HCT116 (cell line): Measurements from ENCODE around the gene WDHD1.

Source experiments
- JUND ChIP-seq: IDR thresholded peaks from 2 replicates; pipeline ENCODE4 v1.6.1; 2012
- YY1 ChIP-seq: IDR thresholded peaks from 2 replicates; pipeline ENCODE4 v1.6.1; 2011; ENCODE audit warnings: low read length, low read depth, moderate library complexity, mild to moderate bottlenecking; ENCODE audit not compliant: insufficient replicate concordance; ENCODE audit errors: extremely low read depth
- TF ChIP-seq, protein P1 (sequence below), 3 experiments: fragments of 200-600 bp in 1 of 3; sonication (generic) in 1 of 3; IDR thresholded peaks in 2 of 3; conservative IDR thresholded peaks in 1 of 3; 2 replicates each; pipeline ENCODE4 v1.5.1; 2012 to 2017; ENCODE audit warnings: low read depth in 2 of 3, low read length in 2 of 3, antibody characterized with exemption in 1 of 3, borderline replicate concordance in 1 of 3, control low read depth in 1 of 3, mild to moderate bottlenecking in 1 of 3, mixed read lengths in 1 of 3, mixed run types in 1 of 3, moderate library complexity in 1 of 3; ENCODE audit not compliant: insufficient read depth in 1 of 3
- TF ChIP-seq, protein P2 (sequence below): IDR thresholded peaks from 2 replicates; pipeline ENCODE4 v1.6.1; 2012
- TF ChIP-seq, protein P3 (sequence below): IDR thresholded peaks from 2 replicates; pipeline ENCODE4 v1.6.1; 2012; ENCODE audit warnings: low read depth

DNA sequence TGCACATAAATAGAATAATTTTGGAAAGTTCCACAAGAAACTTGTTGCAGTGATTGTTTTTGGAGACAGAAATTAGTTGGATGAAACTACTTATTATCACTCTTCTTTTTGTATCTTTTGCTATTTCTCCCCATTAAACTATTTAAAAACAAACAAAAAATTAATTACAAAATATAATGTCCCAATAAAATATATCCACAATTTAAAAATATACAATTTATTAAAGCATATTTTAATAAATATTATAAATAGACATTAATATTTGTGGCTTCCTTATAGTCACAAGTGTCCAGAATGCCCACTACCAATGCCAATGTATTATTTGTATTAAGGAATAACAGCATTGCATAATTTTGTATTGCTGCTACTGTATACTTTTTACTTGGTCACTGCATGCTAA is 71.8 kb downstream of the WDHD1 start:
- TF ChIP-seq, protein P1, sequence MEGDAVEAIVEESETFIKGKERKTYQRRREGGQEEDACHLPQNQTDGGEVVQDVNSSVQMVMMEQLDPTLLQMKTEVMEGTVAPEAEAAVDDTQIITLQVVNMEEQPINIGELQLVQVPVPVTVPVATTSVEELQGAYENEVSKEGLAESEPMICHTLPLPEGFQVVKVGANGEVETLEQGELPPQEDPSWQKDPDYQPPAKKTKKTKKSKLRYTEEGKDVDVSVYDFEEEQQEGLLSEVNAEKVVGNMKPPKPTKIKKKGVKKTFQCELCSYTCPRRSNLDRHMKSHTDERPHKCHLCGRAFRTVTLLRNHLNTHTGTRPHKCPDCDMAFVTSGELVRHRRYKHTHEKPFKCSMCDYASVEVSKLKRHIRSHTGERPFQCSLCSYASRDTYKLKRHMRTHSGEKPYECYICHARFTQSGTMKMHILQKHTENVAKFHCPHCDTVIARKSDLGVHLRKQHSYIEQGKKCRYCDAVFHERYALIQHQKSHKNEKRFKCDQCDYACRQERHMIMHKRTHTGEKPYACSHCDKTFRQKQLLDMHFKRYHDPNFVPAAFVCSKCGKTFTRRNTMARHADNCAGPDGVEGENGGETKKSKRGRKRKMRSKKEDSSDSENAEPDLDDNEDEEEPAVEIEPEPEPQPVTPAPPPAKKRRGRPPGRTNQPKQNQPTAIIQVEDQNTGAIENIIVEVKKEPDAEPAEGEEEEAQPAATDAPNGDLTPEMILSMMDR (IDR thresholded peaks at IDR 0.05 in 2 of 3, conservative IDR thresholded peaks at IDR 0.05 in 1 of 3; ENCODE audit: borderline replicate concordance in 1 of 3, insufficient read depth in 1 of 3, low read depth in 2 of 3, low read length in 2 of 3), result no peak
- TF ChIP-seq, protein P2, sequence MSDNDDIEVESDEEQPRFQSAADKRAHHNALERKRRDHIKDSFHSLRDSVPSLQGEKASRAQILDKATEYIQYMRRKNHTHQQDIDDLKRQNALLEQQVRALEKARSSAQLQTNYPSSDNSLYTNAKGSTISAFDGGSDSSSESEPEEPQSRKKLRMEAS, result no peak
- TF ChIP-seq JUND (no peak), YY1 (no peak)
- TF ChIP-seq, protein P3, sequence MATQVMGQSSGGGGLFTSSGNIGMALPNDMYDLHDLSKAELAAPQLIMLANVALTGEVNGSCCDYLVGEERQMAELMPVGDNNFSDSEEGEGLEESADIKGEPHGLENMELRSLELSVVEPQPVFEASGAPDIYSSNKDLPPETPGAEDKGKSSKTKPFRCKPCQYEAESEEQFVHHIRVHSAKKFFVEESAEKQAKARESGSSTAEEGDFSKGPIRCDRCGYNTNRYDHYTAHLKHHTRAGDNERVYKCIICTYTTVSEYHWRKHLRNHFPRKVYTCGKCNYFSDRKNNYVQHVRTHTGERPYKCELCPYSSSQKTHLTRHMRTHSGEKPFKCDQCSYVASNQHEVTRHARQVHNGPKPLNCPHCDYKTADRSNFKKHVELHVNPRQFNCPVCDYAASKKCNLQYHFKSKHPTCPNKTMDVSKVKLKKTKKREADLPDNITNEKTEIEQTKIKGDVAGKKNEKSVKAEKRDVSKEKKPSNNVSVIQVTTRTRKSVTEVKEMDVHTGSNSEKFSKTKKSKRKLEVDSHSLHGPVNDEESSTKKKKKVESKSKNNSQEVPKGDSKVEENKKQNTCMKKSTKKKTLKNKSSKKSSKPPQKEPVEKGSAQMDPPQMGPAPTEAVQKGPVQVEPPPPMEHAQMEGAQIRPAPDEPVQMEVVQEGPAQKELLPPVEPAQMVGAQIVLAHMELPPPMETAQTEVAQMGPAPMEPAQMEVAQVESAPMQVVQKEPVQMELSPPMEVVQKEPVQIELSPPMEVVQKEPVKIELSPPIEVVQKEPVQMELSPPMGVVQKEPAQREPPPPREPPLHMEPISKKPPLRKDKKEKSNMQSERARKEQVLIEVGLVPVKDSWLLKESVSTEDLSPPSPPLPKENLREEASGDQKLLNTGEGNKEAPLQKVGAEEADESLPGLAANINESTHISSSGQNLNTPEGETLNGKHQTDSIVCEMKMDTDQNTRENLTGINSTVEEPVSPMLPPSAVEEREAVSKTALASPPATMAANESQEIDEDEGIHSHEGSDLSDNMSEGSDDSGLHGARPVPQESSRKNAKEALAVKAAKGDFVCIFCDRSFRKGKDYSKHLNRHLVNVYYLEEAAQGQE, result no peak
